H9 (cell line): ENCODE measurements around the gene PASK. TPM values are rescaled to one million over a fixed set of nuclear protein-coding genes. Genes with fewer than 3 reads are reported as not detected.

Experiments used
- DNase-seq: peaks from one replicate; pipeline ENCODE4 v3.0.0-alpha.2; 2017
- H2AFZ ChIP-seq: one replicate; pipeline ENCODE4 v1.6.1; 2013; ENCODE audit warnings: mild to moderate bottlenecking, low read length, control low read depth, moderate library complexity
- H2AK5ac ChIP-seq: 2 replicates; pipeline ENCODE4 v1.6.1; 2013; ENCODE audit warnings: low read length, control low read depth, mixed read lengths; ENCODE audit not compliant: insufficient read length
- H2BK120ac ChIP-seq: one replicate; pipeline ENCODE4 v1.6.1; 2013; ENCODE audit warnings: low read depth, mild to moderate bottlenecking, low read length, control low read depth, inconsistent platforms; ENCODE audit not compliant: poor library complexity, severe bottlenecking
- H2BK12ac ChIP-seq: 2 replicates; pipeline ENCODE4 v1.6.1; 2013; ENCODE audit warnings: low read length, control low read depth, mixed read lengths, low read depth; ENCODE audit not compliant: insufficient read length
- H2BK15ac ChIP-seq: 2 replicates; pipeline ENCODE4 v1.6.1; 2013; ENCODE audit warnings: low read depth, low read length, control low read depth
- H2BK20ac ChIP-seq: one replicate; pipeline ENCODE4 v1.6.1; 2013; ENCODE audit warnings: low read depth, mild to moderate bottlenecking, low read length, control low read depth, inconsistent platforms; ENCODE audit not compliant: poor library complexity, severe bottlenecking
- H2BK5ac ChIP-seq: 2 replicates; pipeline ENCODE4 v1.6.1; 2013; ENCODE audit warnings: low read length, control low read depth, mixed read lengths; ENCODE audit not compliant: insufficient read length
- H3K14ac ChIP-seq: 2 replicates; pipeline ENCODE4 v1.6.1; 2013; ENCODE audit warnings: low read length, control low read depth; ENCODE audit not compliant: insufficient read depth
- H3K18ac ChIP-seq: 2 replicates; pipeline ENCODE4 v1.6.1; 2013; ENCODE audit warnings: low read depth, mild to moderate bottlenecking, mixed read lengths, low read length, control low read depth; ENCODE audit not compliant: insufficient read length
- H3K23ac ChIP-seq: 2 replicates; pipeline ENCODE4 v1.6.1; 2013; ENCODE audit warnings: low read length, control low read depth, mixed read lengths, low read depth; ENCODE audit not compliant: insufficient read length
- H3K23me2 ChIP-seq: 2 replicates; pipeline ENCODE4 v1.6.1; 2013; ENCODE audit warnings: low read depth, mild to moderate bottlenecking, mixed read lengths, low read length, control low read depth; ENCODE audit not compliant: insufficient read length, poor library complexity, severe bottlenecking
- H3K27ac ChIP-seq: 2 replicates; pipeline ENCODE4 v1.5.1; 2013; ENCODE audit warnings: low read length, control low read depth, mixed read lengths, low read depth; ENCODE audit not compliant: insufficient read length
- H3K27me3 ChIP-seq: 2 replicates; pipeline ENCODE4 v1.6.1; 2013; ENCODE audit warnings: low read length, control low read depth, inconsistent platforms; ENCODE audit not compliant: insufficient read depth
- H3K4ac ChIP-seq: 2 replicates; pipeline ENCODE4 v1.6.1; 2013; ENCODE audit warnings: low read depth, mild to moderate bottlenecking, control low read depth, inconsistent platforms, low read length, moderate library complexity
- H3K4me1 ChIP-seq: 2 replicates; pipeline ENCODE4 v1.6.1; 2013; ENCODE audit warnings: low read length, control low read depth, inconsistent platforms; ENCODE audit not compliant: insufficient read depth
- H3K4me2 ChIP-seq: 2 replicates; pipeline ENCODE4 v1.6.1; 2013; ENCODE audit warnings: low read length, control low read depth, mixed read lengths; ENCODE audit not compliant: insufficient read length, insufficient read depth
- H3K56ac ChIP-seq: 2 replicates; pipeline ENCODE4 v1.6.1; 2013; ENCODE audit warnings: low read depth, mild to moderate bottlenecking, mixed read lengths, low read length, control low read depth; ENCODE audit not compliant: insufficient read length
- H3K79me1 ChIP-seq: 2 replicates; pipeline ENCODE4 v1.6.1; 2013; ENCODE audit warnings: low read depth, mild to moderate bottlenecking, moderate library complexity, low read length, control low read depth, inconsistent platforms; ENCODE audit not compliant: insufficient read depth, poor library complexity, severe bottlenecking
- H3K79me2 ChIP-seq: 2 replicates; pipeline ENCODE4 v1.6.1; 2013; ENCODE audit warnings: low read length, control low read depth, inconsistent platforms; ENCODE audit not compliant: insufficient read depth
- H3K9ac ChIP-seq: 2 replicates; pipeline ENCODE4 v1.6.1; 2013; ENCODE audit warnings: low read length, control low read depth, mixed read lengths; ENCODE audit not compliant: insufficient read length; ENCODE audit errors: extremely low read depth
- H3K9me3 ChIP-seq: one replicate; pipeline ENCODE4 v1.6.1; 2013; ENCODE audit warnings: low read depth, low read length, inconsistent platforms; ENCODE audit not compliant: control insufficient read depth
- H3T11ph ChIP-seq: one replicate; pipeline ENCODE4 v1.6.1; 2013; ENCODE audit warnings: mild to moderate bottlenecking, low read length, control low read depth, inconsistent platforms
- H4K20me1 ChIP-seq: one replicate; pipeline ENCODE4 v1.6.1; 2013; ENCODE audit not compliant: control insufficient read depth, insufficient read length, insufficient read depth
- H4K5ac ChIP-seq: 2 replicates; pipeline ENCODE4 v1.6.1; 2013; ENCODE audit warnings: low read depth, mild to moderate bottlenecking, mixed read lengths, low read length, control low read depth; ENCODE audit not compliant: insufficient read length
- H4K8ac ChIP-seq: replicated peaks from 2 replicates; pipeline ENCODE4 v1.6.1; 2013; ENCODE audit warnings: low read length, control low read depth, mixed read lengths, low read depth; ENCODE audit not compliant: insufficient read length
- H4K91ac ChIP-seq: 2 replicates; pipeline ENCODE4 v1.6.1; 2013; ENCODE audit warnings: low read depth, mild to moderate bottlenecking, moderate library complexity, mixed read lengths, low read length, control low read depth; ENCODE audit not compliant: insufficient read length
- H3K27ac Mint-ChIP-seq, 3 experiments: 2 replicates in 2 of 3; 3 replicates in 1 of 3; pipeline ENCODE4 v1.8.0; 2020 to 2021; ENCODE audit warnings: mixed read lengths in 3 of 3, mild to moderate bottlenecking in 1 of 3, moderate library complexity in 1 of 3
- H3K27me3 Mint-ChIP-seq: 2 replicates; pipeline ENCODE4 v1.8.0; 2021; ENCODE audit warnings: low read depth, mild to moderate bottlenecking, moderate library complexity, mixed read lengths
- H3K36me3 Mint-ChIP-seq, 3 experiments: 2 replicates in 2 of 3; 3 replicates in 1 of 3; pipeline ENCODE4 v1.8.0; 2020 to 2021; ENCODE audit warnings: low read depth in 3 of 3, mixed read lengths in 3 of 3; ENCODE audit not compliant: insufficient read depth in 1 of 3
- H3K4me1 Mint-ChIP-seq, 2 experiments: 2 replicates each; pipeline ENCODE4 v1.8.0; 2020; ENCODE audit warnings: mixed read lengths in 2 of 2
- H3K4me3 Mint-ChIP-seq, 2 experiments: 2 replicates in 1 of 2; 3 replicates in 1 of 2; pipeline ENCODE4 v1.8.0; 2020 to 2021; ENCODE audit warnings: mild to moderate bottlenecking in 2 of 2, mixed read lengths in 2 of 2, moderate library complexity in 1 of 2
- H3K9me3 Mint-ChIP-seq, 2 experiments: 2 replicates in 1 of 2; 3 replicates in 1 of 2; pipeline ENCODE4 v1.8.0; 2020; ENCODE audit warnings: mild to moderate bottlenecking in 2 of 2, mixed read lengths in 2 of 2, moderate library complexity in 1 of 2
- CTCF ChIP-seq: fragments of 200-600 bp; sonication (generic); conservative IDR thresholded peaks from 3 replicates; pipeline ENCODE4 v1.8.0; 2021; ENCODE audit warnings: antibody characterized with exemption, mild to moderate bottlenecking
- WGBS: extraction: QIAGEN DNeasy Blood & Tissue Kit; methylation state at CpG from one replicate; pipeline ENCODE4 v1.1.7; 2013; ENCODE audit warnings: missing lambda C conversion rate, low lambda C conversion rate, mixed read lengths; ENCODE audit not compliant: insufficient read length; ENCODE audit errors: extremely low coverage; 5-methylcytosine and 5-hydroxymethylcytosine counted together
- total RNA-seq: library from RNA; stranded (reverse); gene quantifications from 2 replicates; pipeline ENCODE4 v1.2.1, GENCODE V29; 2021

PASK gene
- total RNA-seq, 1 experiment from 2014 or later = 68.0 TPM

- WGBS = no CpG with 5 or more reads among the region's 4 CpGs
- no peak for TF ChIP-seq CTCF
These were observed 64.3 kb downstream of the PASK start for GRCh38 chr2:241084856-241085444.

More at GRCh38 chr2:241084856-241085444, 64.3 kb downstream of the PASK start:
- Histone ChIP-seq H3K23me2 (no peaks in the 10 kb centered on the region), H3K4me1 (no peaks in the 10 kb centered on the region), H3K27ac (no peak overlapping the region), H2BK20ac (no peak overlapping the region), H2BK15ac (no peak overlapping the region), H3K27me3 (no peaks in the 10 kb centered on the region), H3K4me2 (no peak overlapping the region), H3K23ac (no peak overlapping the region), H3K14ac (no peak overlapping the region), H3K9me3 (no peaks in the 10 kb centered on the region), H3K4ac (no peak overlapping the region), H3T11ph (no peak overlapping the region), H2BK120ac (no peak overlapping the region), H2BK12ac (no peak overlapping the region), H3K56ac (no peak overlapping the region), H3K18ac (no peak overlapping the region), H4K5ac (no peak overlapping the region), H2AK5ac (no peak overlapping the region), H3K9ac (no peak overlapping the region), H4K20me1 (no peaks in the 10 kb centered on the region), H2AFZ (no peak overlapping the region), H2BK5ac (no peak overlapping the region), H4K8ac (no peak overlapping the region), H3K79me2 (no peaks in the 10 kb centered on the region), H3K79me1 (no peaks in the 10 kb centered on the region), H4K91ac (no peak overlapping the region)
- H3K4me1 Mint-ChIP-seq = no peaks in the 10 kb centered on the region
- DNase-seq = no peak
- H3K4me3 Mint-ChIP-seq = no peak overlapping the region
- H3K9me3 Mint-ChIP-seq = no peaks in the 10 kb centered on the region
- peaks cover 18 to 43% (median 41%) of the 10 kb centered on the region in 3 experiments; a peak in 6 of 7 replicates for H3K36me3 Mint-ChIP-seq
- H3K27ac Mint-ChIP-seq = no peak overlapping the region
- H3K27me3 Mint-ChIP-seq = no peaks in the 10 kb centered on the region
